HepG2 (cell line): Measurements from ENCODE around the gene MDH2. TPM values are rescaled to one million over a fixed set of nuclear protein-coding genes. Genes with fewer than 3 reads are reported as not detected.

Experiments used
- ATAC-seq: fragments of 200-7000 bp; cut with Tn5 transposase; 3 replicates; pipeline ENCODE4 v1.9.1; 2020; ENCODE audit warnings: mild to moderate bottlenecking, moderate library complexity
- BruUV-seq: library from RNA; stranded (reverse); fragments of 400-500 nt; replicated peaks from 2 replicates; lab custom pipeline; 2021; lab: Mats Ljungman, UMichigan
- CTCF ChIA-PET: fragments of 300-600 bp; formaldehyde crosslinking; extraction: SDS; loops from one replicate; lab custom pipeline; 2021; ENCODE audit warnings: low total read pairs, inconsistent platforms, low intra/inter-chr PET ratio; lab: Yijun Ruan, JAX
- POLR2A ChIA-PET: fragments of 350-600 bp; sonication (Branson Sonifier 250); formaldehyde crosslinking; loops from one replicate; lab custom pipeline; 2020; ENCODE audit warnings: antibody characterized with exemption, inconsistent platforms; lab: Yijun Ruan, JAX
- DNase-seq: peaks from one replicate; pipeline ENCODE4 v3.0.0-alpha.2; 2015; ENCODE audit warnings: low spot score
- FAIRE-seq: peaks from 3 replicates; lab custom pipeline; 2011; peaks lifted over from hg19 to GRCh38; lab: Jason Lieb, UNC
- H2AFZ ChIP-seq: one replicate; pipeline ENCODE4 v1.6.1; 2011; ENCODE audit warnings: low read length, inconsistent platforms
- H3K27ac ChIP-seq: fragments of 300-600 bp; 3 replicates; pipeline ENCODE4 v1.8.0; 2011; ENCODE audit warnings: mixed run types, mild to moderate bottlenecking, mixed read lengths, low read length, inconsistent platforms; ENCODE audit not compliant: insufficient read depth; ENCODE audit errors: extremely low read length
- H3K27me3 ChIP-seq, 2 experiments: fragments of 200-600 bp in 1 of 2; 2 replicates in 1 of 2; 3 replicates in 1 of 2; pipeline versions ENCODE4 v1.6.0 to v1.8.0; 2011; ENCODE audit warnings: low read length in 2 of 2, mild to moderate bottlenecking in 2 of 2, moderate library complexity in 2 of 2, inconsistent platforms in 1 of 2; ENCODE audit not compliant: insufficient read depth in 2 of 2, control insufficient read depth in 1 of 2
- H3K36me3 ChIP-seq, 2 experiments: fragments of 200-600 bp in 1 of 2; replicated peaks in 1 of 2; 2 replicates in 1 of 2; 3 replicates in 1 of 2; pipeline versions ENCODE4 v1.5.1 to v1.8.0; 2011; ENCODE audit warnings: low read length in 2 of 2, inconsistent platforms in 1 of 2; ENCODE audit not compliant: insufficient read depth in 2 of 2, control insufficient read depth in 1 of 2
- H3K4me1 ChIP-seq: 2 replicates; pipeline ENCODE4 v1.5.1; 2012; ENCODE audit warnings: low read length, inconsistent platforms; ENCODE audit not compliant: insufficient read depth
- H3K4me2 ChIP-seq: 2 replicates; pipeline ENCODE4 v1.6.0; 2011; ENCODE audit warnings: low read depth, low read length, inconsistent platforms
- H3K4me3 ChIP-seq, 3 experiments: fragments of 200-600 bp in 1 of 3; sonication (generic), shearing (Covaris generic) in 1 of 3; replicated peaks in 1 of 3; 2 replicates each; pipeline ENCODE4 v1.5.1; 2011 to 2016; ENCODE audit warnings: low read length in 3 of 3, inconsistent platforms in 2 of 3, low read depth in 2 of 3, mild to moderate bottlenecking in 2 of 3, control low read depth in 1 of 3, mixed read lengths in 1 of 3; ENCODE audit not compliant: insufficient read depth in 1 of 3
- H3K79me2 ChIP-seq: one replicate; pipeline ENCODE4 v1.6.1; 2011; ENCODE audit warnings: low read length, inconsistent platforms; ENCODE audit not compliant: insufficient read depth
- H3K9ac ChIP-seq: 2 replicates; pipeline ENCODE4 v1.6.0; 2011; ENCODE audit warnings: mild to moderate bottlenecking, low read depth, low read length, inconsistent platforms; ENCODE audit not compliant: insufficient read depth
- H3K9me3 ChIP-seq: 2 replicates; pipeline ENCODE4 v1.5.1; 2012; ENCODE audit warnings: mild to moderate bottlenecking, low read length
- H4K20me1 ChIP-seq: 2 replicates; pipeline ENCODE4 v1.6.0; 2011; ENCODE audit warnings: inconsistent platforms, mild to moderate bottlenecking, low read length, moderate library complexity; ENCODE audit not compliant: insufficient read depth
- ARNT2 ChIP-seq: sonication (generic); formaldehyde crosslinking; IDR thresholded peaks from 2 replicates; pipeline ENCODE4 v1.8.0; 2022; ENCODE audit warnings: mild to moderate bottlenecking, low read depth, missing genetic modification reagents, moderate library complexity
- BRD4 ChIP-seq: sonication (generic); formaldehyde crosslinking; IDR thresholded peaks from 2 replicates; pipeline ENCODE4 v1.4.0; 2020; ENCODE audit warnings: missing genetic modification reagents
- HNRNPLL ChIP-seq: fragments of 200-400 bp; formaldehyde crosslinking; IDR thresholded peaks from 2 replicates; pipeline ENCODE4 v1.6.1; 2017; ENCODE audit warnings: mild to moderate bottlenecking, low read depth, low read length; ENCODE audit not compliant: poor library complexity, severe bottlenecking
- NFKB2 ChIP-seq: sonication (generic); formaldehyde crosslinking; IDR thresholded peaks from 2 replicates; pipeline ENCODE4 v1.4.0; 2020; ENCODE audit warnings: missing genetic modification reagents, borderline replicate concordance
- NFYB ChIP-seq: sonication (generic); formaldehyde crosslinking; IDR thresholded peaks from 2 replicates; pipeline ENCODE4 v1.4.0; 2020; ENCODE audit warnings: missing genetic modification reagents
- POLR2G ChIP-seq: fragments of 200-400 bp; formaldehyde crosslinking; IDR thresholded peaks from 2 replicates; pipeline ENCODE4 v1.6.1; 2018; ENCODE audit warnings: mild to moderate bottlenecking, low read depth, low read length, moderate library complexity
- RAD51 ChIP-seq: fragments of 450-650 bp; IDR thresholded peaks from 2 replicates; pipeline ENCODE4 v1.6.1; 2016; ENCODE audit warnings: borderline replicate concordance
- RBM22 ChIP-seq: fragments of 200-400 bp; formaldehyde crosslinking; optimal IDR thresholded peaks from 2 replicates; pipeline ENCODE3; 2017; ENCODE audit warnings: mild to moderate bottlenecking, low read length, moderate library complexity
- TMF1 ChIP-seq: sonication (generic); formaldehyde crosslinking; IDR thresholded peaks from 2 replicates; pipeline ENCODE4 v1.8.1; 2022; ENCODE audit warnings: low read depth, missing genetic modification reagents
- ZC3H13 ChIP-seq: sonication (generic); formaldehyde crosslinking; IDR thresholded peaks from 2 replicates; pipeline ENCODE4 v1.8.1; 2023; ENCODE audit warnings: mild to moderate bottlenecking, missing genetic modification reagents, moderate library complexity
- ZNF263 ChIP-seq: sonication (generic); formaldehyde crosslinking; IDR thresholded peaks from 2 replicates; pipeline ENCODE4 v1.4.0; 2020; ENCODE audit warnings: missing genetic modification reagents
- ZNF644 ChIP-seq: IDR thresholded peaks from 2 replicates; pipeline ENCODE4 v1.6.1; 2016; ENCODE audit warnings: low read depth
- ZNF878 ChIP-seq: sonication (generic); formaldehyde crosslinking; IDR thresholded peaks from 2 replicates; pipeline ENCODE4 v1.8.1; 2023; ENCODE audit warnings: mild to moderate bottlenecking, missing genetic modification reagents, moderate library complexity
- WGBS: methylation state at CpG from one replicate; pipeline ENCODE4 v1.1.6; 2017; ENCODE audit warnings: low lambda C conversion rate; 5-methylcytosine and 5-hydroxymethylcytosine counted together
- in situ Hi-C: cut with HindIII; loops from 2 replicates; pipeline ENCODE4 v1.10.0; 2017; ENCODE audit warnings: low pct_unique_long_range_greater_than_20kb; ENCODE audit not compliant: extremely low pct_ligation_motif_present
- intact Hi-C: fragments of 100-400 bp; cut with micrococcal nuclease; formaldehyde crosslinking; loops from one replicate; pipeline ENCODE4 v1.10.0; 2022; ENCODE audit not compliant: unreplicated experiment
- polyA plus RNA-seq, 8 experiments: library from polyadenylated mRNA; depleted of rRNA in 3 of 8; stranded (reverse) in 7 of 8; unstranded in 1 of 8; fragments of >200 nt; fragmentation: Illumina TruSeq in 4 of 8; extraction: Trizol in 4 of 8; gene quantifications; 2 replicates each; pipeline versions ENCODE4 v1.2.1 to v1.2.3, GENCODE V29; 2011 to 2016; ENCODE audit warnings: low read depth in 4 of 8, missing spikeins in 1 of 8, mixed read lengths in 1 of 8; ENCODE audit not compliant: insufficient read depth in 1 of 8
- total RNA-seq, 5 experiments: library from RNA; depleted of rRNA; stranded (reverse); fragments of >200 nt; fragmentation: Illumina TruSeq; extraction: Trizol; gene quantifications; 2 replicates each; pipeline ENCODE4 v1.2.3, GENCODE V29; 2016; ENCODE audit warnings: low read depth in 1 of 5
- TF ChIP-seq, protein P1 (sequence below): conservative IDR thresholded peaks from 2 replicates; pipeline ENCODE4 v1.6.1; 2018; ENCODE audit warnings: missing genetic modification reagents
- TF ChIP-seq, protein P2 (sequence below): sonication (generic); formaldehyde crosslinking; IDR thresholded peaks from 2 replicates; pipeline ENCODE4 v1.9.0; 2021; ENCODE audit warnings: missing genetic modification reagents, borderline replicate concordance
- TF ChIP-seq, protein P3 (sequence below): sonication (generic); formaldehyde crosslinking; IDR thresholded peaks from 2 replicates; pipeline ENCODE4 v1.8.0; 2022; ENCODE audit warnings: mild to moderate bottlenecking, missing genetic modification reagents, moderate library complexity
- TF ChIP-seq, protein P4 (sequence below): sonication (generic); formaldehyde crosslinking; IDR thresholded peaks from 2 replicates; pipeline ENCODE4 v1.5.0; 2020; ENCODE audit warnings: missing genetic modification reagents, mild to moderate bottlenecking, borderline replicate concordance

The MDH2 gene
- total and polyA plus RNA-seq, 2 of the 13 experiments (the other 11 are each of a cell fraction or from before 2014, with no cell fraction given): 81.4 to 90.3 TPM

DNA sequence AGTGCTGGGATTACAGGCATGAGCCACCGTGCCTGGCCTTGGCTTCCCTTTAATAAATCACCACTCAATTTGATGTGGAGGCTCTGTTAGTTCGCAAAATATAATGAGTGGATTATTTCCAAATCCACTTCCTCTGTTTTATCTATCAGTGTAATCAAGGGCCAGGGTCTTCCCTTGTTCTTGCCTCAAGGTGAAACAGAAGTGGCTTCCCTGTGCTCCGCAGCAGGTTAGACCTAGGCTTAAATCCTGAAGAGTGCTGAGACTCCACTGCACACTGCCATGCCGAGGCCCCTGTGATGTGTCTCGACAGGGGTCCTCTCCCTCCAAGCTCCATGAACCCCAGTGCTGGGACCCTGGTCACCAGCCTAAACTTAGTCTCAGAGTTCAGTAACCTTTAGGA lies 59.0 kb downstream of the MDH2 start (continued):
- peak; percentile 54; the same call in 1 of the 2 replicates for TF ChIP-seq POLR2G
- no peak for TF ChIP-seq HNRNPLL
- TF ChIP-seq ZNF878 (CRISPR knock-in tag): peak; percentile 68; the same call in 1 of the 2 replicates
- TF ChIP-seq BRD4: 0 out of 2 replicates have a peak, but pooled peaks have one; percentile 21
- TF ChIP-seq ARNT2: 0 out of 2 replicates have a peak, but pooled peaks have one; percentile 3
- no peak for TF ChIP-seq NFKB2 (CRISPR knock-in tag)
- 0 out of 2 replicates have a peak, but pooled peaks have one; percentile 38 for TF ChIP-seq ZC3H13 (CRISPR knock-in tag)

DNA sequence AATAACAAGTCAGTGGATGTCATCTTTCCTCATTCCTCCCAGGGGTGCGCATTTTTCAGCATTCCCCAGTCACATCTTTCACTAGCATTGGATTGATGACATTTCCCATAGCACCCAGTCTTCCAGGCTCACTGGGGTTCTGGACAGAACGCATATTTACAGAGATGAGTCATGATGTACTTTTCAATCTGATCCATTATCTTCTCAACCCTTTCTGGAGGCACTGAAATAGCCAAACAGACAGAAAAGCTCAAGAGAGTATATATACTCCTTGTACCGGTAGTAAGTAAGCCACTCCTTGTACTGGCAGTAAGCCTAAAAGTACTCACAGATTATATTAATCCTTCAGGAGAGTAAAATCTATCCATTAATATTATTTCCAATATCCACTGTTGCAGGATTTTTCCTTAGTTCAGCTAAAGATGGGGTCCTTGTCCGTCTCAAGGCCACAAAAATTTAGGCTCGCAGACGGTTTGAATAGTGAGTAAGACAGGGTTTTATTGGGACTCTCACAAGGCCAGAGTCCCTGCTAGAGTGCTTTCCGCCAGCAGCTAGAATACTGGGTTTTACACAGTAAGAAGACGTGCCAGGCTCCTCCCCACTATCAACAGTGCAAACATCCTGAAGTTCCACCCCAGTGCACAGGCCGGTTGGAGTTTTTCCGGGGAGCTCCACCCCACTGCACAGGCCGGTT lies 60.8 kb downstream of the MDH2 start:
- H3K27me3 ChIP-seq: no peaks in the 10 kb centered on the region; a peak in 1 of 5 replicates
- TF ChIP-seq TMF1 (no peak), ZNF644 (CRISPR knock-in tag) (no peak), RAD51 (no peak), RBM22 (no peak), ZNF263 (CRISPR knock-in tag) (peak; percentile 79), NFYB (CRISPR knock-in tag) (no peak)
- TF ChIP-seq, protein P1, sequence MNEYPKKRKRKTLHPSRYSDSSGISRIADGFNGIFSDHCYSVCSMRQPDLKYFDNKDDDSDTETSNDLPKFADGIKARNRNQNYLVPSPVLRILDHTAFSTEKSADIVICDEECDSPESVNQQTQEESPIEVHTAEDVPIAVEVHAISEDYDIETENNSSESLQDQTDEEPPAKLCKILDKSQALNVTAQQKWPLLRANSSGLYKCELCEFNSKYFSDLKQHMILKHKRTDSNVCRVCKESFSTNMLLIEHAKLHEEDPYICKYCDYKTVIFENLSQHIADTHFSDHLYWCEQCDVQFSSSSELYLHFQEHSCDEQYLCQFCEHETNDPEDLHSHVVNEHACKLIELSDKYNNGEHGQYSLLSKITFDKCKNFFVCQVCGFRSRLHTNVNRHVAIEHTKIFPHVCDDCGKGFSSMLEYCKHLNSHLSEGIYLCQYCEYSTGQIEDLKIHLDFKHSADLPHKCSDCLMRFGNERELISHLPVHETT (CRISPR knock-in tag): no peak
- TF ChIP-seq, protein P2, sequence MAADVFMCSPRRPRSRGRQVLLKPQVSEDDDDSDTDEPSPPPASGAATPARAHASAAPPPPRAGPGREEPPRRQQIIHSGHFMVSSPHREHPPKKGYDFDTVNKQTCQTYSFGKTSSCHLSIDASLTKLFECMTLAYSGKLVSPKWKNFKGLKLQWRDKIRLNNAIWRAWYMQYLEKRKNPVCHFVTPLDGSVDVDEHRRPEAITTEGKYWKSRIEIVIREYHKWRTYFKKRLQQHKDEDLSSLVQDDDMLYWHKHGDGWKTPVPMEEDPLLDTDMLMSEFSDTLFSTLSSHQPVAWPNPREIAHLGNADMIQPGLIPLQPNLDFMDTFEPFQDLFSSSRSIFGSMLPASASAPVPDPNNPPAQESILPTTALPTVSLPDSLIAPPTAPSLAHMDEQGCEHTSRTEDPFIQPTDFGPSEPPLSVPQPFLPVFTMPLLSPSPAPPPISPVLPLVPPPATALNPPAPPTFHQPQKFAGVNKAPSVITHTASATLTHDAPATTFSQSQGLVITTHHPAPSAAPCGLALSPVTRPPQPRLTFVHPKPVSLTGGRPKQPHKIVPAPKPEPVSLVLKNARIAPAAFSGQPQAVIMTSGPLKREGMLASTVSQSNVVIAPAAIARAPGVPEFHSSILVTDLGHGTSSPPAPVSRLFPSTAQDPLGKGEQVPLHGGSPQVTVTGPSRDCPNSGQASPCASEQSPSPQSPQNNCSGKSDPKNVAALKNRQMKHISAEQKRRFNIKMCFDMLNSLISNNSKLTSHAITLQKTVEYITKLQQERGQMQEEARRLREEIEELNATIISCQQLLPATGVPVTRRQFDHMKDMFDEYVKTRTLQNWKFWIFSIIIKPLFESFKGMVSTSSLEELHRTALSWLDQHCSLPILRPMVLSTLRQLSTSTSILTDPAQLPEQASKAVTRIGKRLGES (CRISPR knock-in tag): no peak
- TF ChIP-seq, protein P3, sequence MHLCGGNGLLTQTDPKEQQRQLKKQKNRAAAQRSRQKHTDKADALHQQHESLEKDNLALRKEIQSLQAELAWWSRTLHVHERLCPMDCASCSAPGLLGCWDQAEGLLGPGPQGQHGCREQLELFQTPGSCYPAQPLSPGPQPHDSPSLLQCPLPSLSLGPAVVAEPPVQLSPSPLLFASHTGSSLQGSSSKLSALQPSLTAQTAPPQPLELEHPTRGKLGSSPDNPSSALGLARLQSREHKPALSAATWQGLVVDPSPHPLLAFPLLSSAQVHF: no peak
- TF ChIP-seq, protein P4, sequence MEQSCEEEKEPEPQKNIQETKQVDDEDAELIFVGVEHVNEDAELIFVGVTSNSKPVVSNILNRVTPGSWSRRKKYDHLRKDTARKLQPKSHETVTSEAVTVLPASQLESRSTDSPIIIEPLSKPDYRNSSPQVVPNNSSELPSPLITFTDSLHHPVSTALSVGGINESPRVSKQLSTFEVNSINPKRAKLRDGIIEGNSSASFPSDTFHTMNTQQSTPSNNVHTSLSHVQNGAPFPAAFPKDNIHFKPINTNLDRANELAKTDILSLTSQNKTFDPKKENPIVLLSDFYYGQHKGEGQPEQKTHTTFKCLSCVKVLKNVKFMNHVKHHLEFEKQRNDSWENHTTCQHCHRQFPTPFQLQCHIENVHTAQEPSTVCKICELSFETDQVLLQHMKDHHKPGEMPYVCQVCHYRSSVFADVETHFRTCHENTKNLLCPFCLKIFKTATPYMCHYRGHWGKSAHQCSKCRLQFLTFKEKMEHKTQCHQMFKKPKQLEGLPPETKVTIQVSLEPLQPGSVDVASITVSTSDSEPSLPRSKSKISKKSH (CRISPR knock-in tag): no peak

More for the DNA sequence above, 60.8 kb downstream of the MDH2 start:
- POLR2A ChIA-PET: interaction anchor here (0.9 to 4.2 kb wide), 12 partner anchors 8 to 202 kb away, joined by 3 to 24 read pairs (median 5); partner anchors contain the start of genes MDH2 and STYXL1
- Histone ChIP-seq H4K20me1 (peaks cover 20% of the 10 kb centered on the region), H3K36me3 (peaks cover 2 to 7% of the 10 kb centered on the region in 2 experiments; a peak in 1 of 5 replicates), H3K27ac (peak overlapping the region; percentile 75), H3K4me3 (peak overlapping the region; percentile 70 to 95 (median 75)), H2AFZ (no peak overlapping the region), H3K79me2 (peaks cover 50% of the 10 kb centered on the region), H3K9ac (peak overlapping the region; percentile 85), H3K9me3 (no peaks in the 10 kb centered on the region), H3K4me2 (peak overlapping the region; percentile 81), H3K4me1 (peaks cover 52% of the 10 kb centered on the region)
- peak; percentile 80 for DNase-seq
- ATAC-seq: peak; percentile 93
- CTCF ChIA-PET: no interaction called here
- intact Hi-C loops (no loop called here), in situ Hi-C loops (no loop called here)
- 1% methylated on average over 10 of the region's 11 CpGs for whole genome bisulfite sequencing
- peak; percentile 88 for FAIRE-seq
- TSS peak; percentile 85 for BruUV-seq
